PC-3 (cell line): ENCODE data around the gene EPN1. TPM values are rescaled to one million over a fixed set of nuclear protein-coding genes. Genes with fewer than 3 reads are reported as not detected.

Experiments
- ATAC-seq: fragments of 200-7000 bp; cut with Tn5 transposase; 2 replicates; pipeline ENCODE4 v1.9.1; 2020; ENCODE audit warnings: mild to moderate bottlenecking, moderate library complexity
- BruUV-seq: library from RNA; stranded (reverse); fragments of 400-500 nt; replicated peaks from 2 replicates; lab custom pipeline; 2021; lab: Mats Ljungman, UMichigan
- CTCF ChIA-PET: fragments of 300-600 bp; sonication (Branson Sonifier 250); formaldehyde crosslinking; loops from one replicate; lab custom pipeline; 2022; ENCODE audit warnings: antibody characterized with exemption; lab: Charles Lee
- POLR2A ChIA-PET: fragments of 300-600 bp; sonication (Branson Sonifier 250); formaldehyde crosslinking; loops from one replicate; lab custom pipeline; 2022; ENCODE audit warnings: antibody characterized with exemption; ENCODE audit not compliant: unreplicated experiment; lab: Charles Lee
- DNase-seq: peaks from one replicate; pipeline ENCODE4 v3.0.0-alpha.2; 2015
- H2AFZ ChIP-seq: fragments of 300-600 bp; sonication (generic); 2 replicates; pipeline ENCODE4 v1.6.0; 2016; ENCODE audit warnings: antibody characterized with exemption, low read length
- H3F3A ChIP-seq: fragments of 300-600 bp; sonication (generic); one replicate; pipeline ENCODE4 v1.6.0; 2017; ENCODE audit warnings: antibody characterized with exemption, low read length, control low read depth, mild to moderate bottlenecking; ENCODE audit not compliant: unreplicated experiment
- H3K27ac ChIP-seq: fragments of 300-600 bp; sonication (generic); 2 replicates; pipeline ENCODE4 v1.5.1; 2016; ENCODE audit warnings: mild to moderate bottlenecking, low read length
- H3K27me3 ChIP-seq: fragments of 300-600 bp; sonication (generic); 2 replicates; pipeline ENCODE4 v1.6.1; 2016; ENCODE audit warnings: low read length, mixed read lengths
- H3K36me3 ChIP-seq: fragments of 300-600 bp; sonication (generic); 2 replicates; pipeline ENCODE4 v1.6.1; 2016; ENCODE audit warnings: low read depth, mixed run types, low read length, mixed read lengths
- H3K4me1 ChIP-seq: fragments of 300-600 bp; sonication (generic); 2 replicates; pipeline ENCODE4 v1.5.1; 2016; ENCODE audit warnings: low read length; ENCODE audit not compliant: insufficient read depth
- H3K4me2 ChIP-seq: fragments of 300-600 bp; sonication (generic); 2 replicates; pipeline ENCODE4 v1.6.0; 2016; ENCODE audit warnings: low read length
- H3K4me3 ChIP-seq: fragments of 300-600 bp; sonication (generic); 2 replicates; pipeline ENCODE4 v1.5.1; 2016; ENCODE audit warnings: mild to moderate bottlenecking, low read length, mixed read lengths
- H3K79me2 ChIP-seq: fragments of 300-600 bp; sonication (generic); 2 replicates; pipeline ENCODE4 v1.6.1; 2017; ENCODE audit warnings: low read length, mixed read lengths
- H3K9ac ChIP-seq: fragments of 300-600 bp; sonication (generic); 2 replicates; pipeline ENCODE4 v1.6.0; 2016; ENCODE audit warnings: mild to moderate bottlenecking, low read length
- H3K9me2 ChIP-seq: fragments of 300-600 bp; sonication (generic); replicated peaks from 2 replicates; pipeline ENCODE4 v1.6.1; 2016; ENCODE audit warnings: mixed run types, low read length, mixed read lengths
- H3K9me3 ChIP-seq: fragments of 300-600 bp; sonication (generic); 2 replicates; pipeline ENCODE4 v1.6.1; 2016; ENCODE audit warnings: low read length, mixed read lengths
- H4K20me1 ChIP-seq: fragments of 300-600 bp; sonication (generic); 2 replicates; pipeline ENCODE4 v1.6.1; 2016; ENCODE audit warnings: low read length, mixed read lengths
- CTCF ChIP-seq: fragments of 300-600 bp; sonication (generic); conservative IDR thresholded peaks from 2 replicates; pipeline ENCODE4 v1.5.1; 2017; ENCODE audit warnings: antibody characterized with exemption, low read depth, mild to moderate bottlenecking, low read length
- EZH2 ChIP-seq: fragments of 300-600 bp; sonication (generic); IDR thresholded peaks from one replicate; pipeline ENCODE4 v1.6.1; 2017; ENCODE audit warnings: antibody characterized with exemption, mild to moderate bottlenecking, low read length; ENCODE audit not compliant: unreplicated experiment
- EZH2phosphoT487 ChIP-seq: fragments of 300-600 bp; sonication (generic); IDR thresholded peaks from 2 replicates; pipeline ENCODE4 v1.6.1; 2018; ENCODE audit warnings: mild to moderate bottlenecking, antibody characterized with exemption, low read length, borderline replicate concordance
- intact Hi-C: fragments of 100-400 bp; cut with micrococcal nuclease; formaldehyde crosslinking; loops from 2 replicates; pipeline ENCODE4 v1.9.0; 2023
- total RNA-seq: library from RNA; depleted of rRNA; stranded (reverse); fragments of >200 nt; gene quantifications from 2 replicates; pipeline ENCODE4 v1.2.3, GENCODE V29; 2014

The EPN1 gene
- total RNA-seq, 1 experiment from 2014 or later, result 203 TPM

- Histone ChIP-seq H4K20me1 (no peaks in the 10 kb centered on the region), H3K9ac (no peak overlapping the region), H3F3A (no peaks in the 10 kb centered on the region), H3K9me3 (no peaks in the 10 kb centered on the region), H3K4me1 (no peaks in the 10 kb centered on the region), H2AFZ (no peak overlapping the region), H3K36me3 (peaks cover 27% of the 10 kb centered on the region), H3K4me2 (no peak overlapping the region), H3K9me2 (no peaks in the 10 kb centered on the region), H3K4me3 (no peak overlapping the region), H3K27me3 (no peaks in the 10 kb centered on the region), H3K27ac (no peak overlapping the region), H3K79me2 (no peaks in the 10 kb centered on the region)
- no peak for DNase-seq
- no peak for TF ChIP-seq CTCF
- no peak for TF ChIP-seq EZH2
- no peak for TF ChIP-seq EZH2phosphoT487
- BruUV-seq, result no TSS peak
- intact Hi-C loops, result no loop called here
- ATAC-seq, result no peak
- ChIA-PET POLR2A (no interaction called here), CTCF (no interaction called here)
These were observed 21.5 kb downstream of the EPN1 start for GRCh38 chr19:55696301-55697068.

DNA sequence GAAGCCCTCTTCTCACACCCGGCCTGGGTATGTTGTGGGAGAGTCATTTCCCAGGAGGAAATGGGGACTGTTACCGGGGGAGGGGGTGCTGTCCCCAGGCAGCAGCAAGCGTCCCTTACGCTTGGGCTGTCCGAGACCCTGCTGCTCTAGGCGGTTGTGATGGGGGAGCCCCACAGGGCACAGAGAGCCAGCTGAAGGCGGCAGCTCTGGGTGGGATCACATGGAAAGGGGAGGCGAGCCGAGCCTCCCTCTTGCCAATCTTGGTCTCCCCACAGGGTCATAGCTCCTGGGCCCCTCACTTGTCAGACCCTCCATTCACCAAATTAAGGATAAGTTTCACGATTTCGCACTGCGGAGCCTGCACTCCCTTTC is 22.0 kb downstream of the EPN1 start:
- Histone ChIP-seq H3K4me2 (no peak overlapping the region), H3K9me3 (no peaks in the 10 kb centered on the region), H3F3A (no peaks in the 10 kb centered on the region), H2AFZ (no peak overlapping the region), H3K79me2 (no peaks in the 10 kb centered on the region), H3K36me3 (peaks cover 27% of the 10 kb centered on the region), H3K9ac (no peak overlapping the region), H4K20me1 (no peaks in the 10 kb centered on the region), H3K27ac (no peak overlapping the region), H3K9me2 (no peaks in the 10 kb centered on the region), H3K27me3 (no peaks in the 10 kb centered on the region), H3K4me1 (no peaks in the 10 kb centered on the region), H3K4me3 (no peak overlapping the region)
- CTCF ChIA-PET, result no interaction called here
- intact Hi-C loops, result no loop called here
- no TSS peak for BruUV-seq
- POLR2A ChIA-PET, result no interaction called here
- ATAC-seq (no peak), DNase-seq (no peak)
- TF ChIP-seq EZH2phosphoT487, result no peak
- no peak for TF ChIP-seq CTCF
- TF ChIP-seq EZH2, result no peak

- peaks cover 24% of the 10 kb centered on the region for H3K36me3 ChIP-seq
- H3K4me2 ChIP-seq, result no peak overlapping the region
- ATAC-seq (no peak), DNase-seq (no peak)
- H3K27me3 ChIP-seq, result no peaks in the 10 kb centered on the region
- H3K9me3 ChIP-seq, result no peaks in the 10 kb centered on the region
- no peaks in the 10 kb centered on the region for H3K9me2 ChIP-seq
- H3F3A ChIP-seq, result no peaks in the 10 kb centered on the region
- H3K4me1 ChIP-seq, result no peaks in the 10 kb centered on the region
- BruUV-seq, result no TSS peak
- CTCF ChIA-PET, result no interaction called here
- no peak overlapping the region for H3K27ac ChIP-seq
- no peak overlapping the region for H3K4me3 ChIP-seq
- no peaks in the 10 kb centered on the region for H4K20me1 ChIP-seq
- intact Hi-C loops, result no loop called here
- POLR2A ChIA-PET, result no interaction called here
- no peak overlapping the region for H2AFZ ChIP-seq
- TF ChIP-seq EZH2 (no peak), EZH2phosphoT487 (no peak), CTCF (no peak)
- no peak overlapping the region for H3K9ac ChIP-seq
- no peaks in the 10 kb centered on the region for H3K79me2 ChIP-seq
These were observed 22.7 kb downstream of the EPN1 start for GRCh38 chr19:55697698-55698097.
